ENCODE data around the gene HOXB8.
A peak's percentile ranks its signal among the peaks of the same experiment; 100 is the strongest.

The HOXB8 gene

GRCh38 chr17:48615047-48615962 is at the start of gene HOXB8:
TSS of gene HOXB8 (minus strand) at chr17:48615292. CDS start at chr17:48614704, 588 bp downstream.
- Histone ChIP-seq H3K4me1 (ENCODE audit: low read depth, poor library complexity, severe bottlenecking) (peaks cover 15% of the 10 kb centered on the region), H4K20me1 (ENCODE audit: insufficient read depth) (no peaks in the 10 kb centered on the region), H3K79me2 (ENCODE audit: insufficient read depth, low read depth) (no peaks in the 10 kb centered on the region), H3K27ac (no peak within 1 kb of the TSS), H3K9ac (no peak within 1 kb of the TSS), H3K4me3 (IDR thresholded peaks at IDR 0.05; ENCODE audit: insufficient read depth, low read depth, low read length) (no peak within 1 kb of the TSS), H3K27me3 (ENCODE audit: insufficient read depth, low read depth) (peaks cover 64% of the 10 kb centered on the region), H3K36me3 (ENCODE audit: insufficient read depth) (no peaks in the 10 kb centered on the region), H3K4me2 (no peak within 1 kb of the TSS; the same call in 1 of the 2 replicates), H2AFZ (ENCODE audit: low read depth) (no peak within 1 kb of the TSS)
- TF ChIP-seq CTCF (conservative IDR thresholded peaks at IDR 0.05; ENCODE audit: low read depth, low read length), result no peak

- Histone ChIP-seq H4K20me1 (ENCODE audit: insufficient read depth) (no peaks in the 10 kb centered on the region), H3K4me3 (IDR thresholded peaks at IDR 0.05; ENCODE audit: insufficient read depth, low read depth, low read length) (no peak overlapping the region), H3K4me1 (ENCODE audit: low read depth, poor library complexity, severe bottlenecking) (no peaks in the 10 kb centered on the region), H3K79me2 (ENCODE audit: insufficient read depth, low read depth) (no peaks in the 10 kb centered on the region), H3K9ac (no peak overlapping the region), H3K27ac (no peak overlapping the region), H3K4me2 (no peak overlapping the region), H2AFZ (ENCODE audit: low read depth) (no peak overlapping the region), H3K36me3 (ENCODE audit: insufficient read depth) (no peaks in the 10 kb centered on the region), H3K27me3 (ENCODE audit: insufficient read depth, low read depth) (no peaks in the 10 kb centered on the region)
- TF ChIP-seq CTCF (conservative IDR thresholded peaks at IDR 0.05; ENCODE audit: low read depth, low read length), result no peak
Measured at GRCh38 chr17:48663134-48663924, 48.2 kb upstream of the HOXB8 start.

GRCh38 chr17:48655913-48656312 is 40.8 kb upstream of the HOXB8 start:
- no peak overlapping the region for H2AFZ ChIP-seq (ENCODE audit: low read depth)
- no peak overlapping the region for H3K27ac ChIP-seq
- no peaks in the 10 kb centered on the region for H4K20me1 ChIP-seq (ENCODE audit: insufficient read depth)
- no peaks in the 10 kb centered on the region for H3K36me3 ChIP-seq (ENCODE audit: insufficient read depth)
- no peak for TF ChIP-seq CTCF (conservative IDR thresholded peaks at IDR 0.05; ENCODE audit: low read depth, low read length)
- no peak overlapping the region for H3K4me3 ChIP-seq (IDR thresholded peaks at IDR 0.05; ENCODE audit: insufficient read depth, low read depth, low read length)
- H3K79me2 ChIP-seq (ENCODE audit: insufficient read depth, low read depth), result no peaks in the 10 kb centered on the region
- peak overlapping the region; percentile 11; the same call in 1 of the 2 replicates for H3K4me2 ChIP-seq
- peaks cover 24% of the 10 kb centered on the region for H3K4me1 ChIP-seq (ENCODE audit: low read depth, poor library complexity, severe bottlenecking)
- H3K27me3 ChIP-seq (ENCODE audit: insufficient read depth, low read depth), result no peaks in the 10 kb centered on the region
- no peak overlapping the region for H3K9ac ChIP-seq

GRCh38 chr17:48649741-48650140 is 34.6 kb upstream of the HOXB8 start:
- TF ChIP-seq CTCF (conservative IDR thresholded peaks at IDR 0.05; ENCODE audit: low read depth, low read length), result no peak
- H3K4me3 ChIP-seq (IDR thresholded peaks at IDR 0.05; ENCODE audit: insufficient read depth, low read depth, low read length), result no peak overlapping the region
- H2AFZ ChIP-seq (ENCODE audit: low read depth), result no peak overlapping the region
- no peaks in the 10 kb centered on the region for H3K36me3 ChIP-seq (ENCODE audit: insufficient read depth)
- H4K20me1 ChIP-seq (ENCODE audit: insufficient read depth), result no peaks in the 10 kb centered on the region
- H3K4me1 ChIP-seq (ENCODE audit: low read depth, poor library complexity, severe bottlenecking), result peaks cover 7% of the 10 kb centered on the region
- H3K27ac ChIP-seq, result no peak overlapping the region
- H3K27me3 ChIP-seq (ENCODE audit: insufficient read depth, low read depth), result no peaks in the 10 kb centered on the region
- no peak overlapping the region for H3K9ac ChIP-seq
- H3K79me2 ChIP-seq (ENCODE audit: insufficient read depth, low read depth), result no peaks in the 10 kb centered on the region
- no peak overlapping the region for H3K4me2 ChIP-seq

All from KMS-11 (cell line).